Pancreas (tissue), 10 donors: ENCODE measurements around the gene PPME1. TPM values are rescaled to one million over a fixed set of nuclear protein-coding genes. Genes with fewer than 3 reads are reported as not detected.

Experiments
- ATAC-seq, 4 donors: fragments of 200-7000 bp; cut with Tn5 transposase; one replicate each; pipeline versions ENCODE4 v1.8.0 to v1.9.1; 2020; ENCODE audit warnings: mild to moderate bottlenecking in 4 of 4, moderate library complexity in 4 of 4
- DNase-seq, 6 donors: peaks; one replicate each; pipeline ENCODE4 v3.0.0-alpha.2; 2020
- FAIRE-seq: peaks from 2 replicates; lab custom pipeline; 2012; peaks lifted over from hg19 to GRCh38; lab: Jason Lieb, UNC
- H3K27ac ChIP-seq, 4 donors: fragments of 200-600 bp; sonication (generic); 1 replicate in 3 of 4; 2 replicates in 1 of 4; pipeline versions ENCODE4 v1.5.0 to v1.8.0; 2020
- H3K27me3 ChIP-seq, 4 donors: fragments of 200-600 bp; one replicate each; pipeline ENCODE4 v1.8.0; 2021
- H3K36me3 ChIP-seq, 3 donors: fragments of 200-600 bp; sonication (generic) in 1 of 3; one replicate each; pipeline versions ENCODE4 v1.5.0 to v1.8.0; 2020 to 2021
- H3K4me1 ChIP-seq, 3 donors: fragments of 200-600 bp; one replicate each; pipeline ENCODE4 v1.8.0; 2021
- H3K4me3 ChIP-seq, 4 donors: fragments of 200-600 bp; sonication (generic) in 2 of 4; one replicate each; pipeline versions ENCODE4 v1.5.0 to v1.8.0; 2020 to 2021
- H3K9me3 ChIP-seq, 4 donors: fragments of 200-600 bp; one replicate each; pipeline ENCODE4 v1.8.0; 2021
- WGBS, 2 donors: extraction: QIAGEN DNeasy Blood & Tissue Kit; methylation state at CpG; one replicate each; pipeline ENCODE4 v1.1.7; 2013; 5-methylcytosine and 5-hydroxymethylcytosine counted together
- intact Hi-C, 3 donors: fragments of 100-400 bp; cut with DNase I; formaldehyde crosslinking; loops; one replicate each; pipeline versions ENCODE4 v1.11.1 to v1.14.2; 2022
- polyA plus RNA-seq, 2 donors: library from polyadenylated mRNA; stranded (reverse); fragments of 200-250 nt; gene quantifications; one replicate each; pipeline ENCODE4 v1.2.3, GENCODE V29; 2013
- total RNA-seq, 6 donors: library from RNA; stranded (reverse); fragmentation: NEBNext Ultra II Directional in 4 of 6; extraction: Animal tissue kit (Norgen Biotek cat#: 25700) in 4 of 6; gene quantifications; one replicate each; pipeline versions ENCODE4 v1.2.1 to v1.2.4, GENCODE V29; 2021 to 2023
- TF ChIP-seq, protein P1 (sequence below), 4 donors: fragments of 200-600 bp; sonication (generic) in 3 of 4; IDR thresholded peaks; one replicate each; pipeline versions ENCODE4 v1.5.0 to v1.8.0; 2021; ENCODE audit warnings: antibody characterized with exemption in 4 of 4
- donor health status: healthy with polysubstance abuse.
- donor health status: DM: no; HTN: no; CAD: no; lungs with moderate emphysema.
- donor health status: DM: no; HTN: no; CAD: no.
- donor health status: control.
- donor health status: control.
- donor health status: Bipolar disorder and iron deficiency.
- donor health status: DM: yes; HTN: yes; CAD: no.
- donor health status: DM: no; HTN: no; CAD: no.
- donor health status: DM: no; HTN: no; CAD: no.
- donor health status: DM: yes; HTN: yes; CAD: no.

The PPME1 gene
- total and polyA plus RNA-seq, 8 donors = 9.6 to 20.6 (median 13.6) TPM

DNA sequence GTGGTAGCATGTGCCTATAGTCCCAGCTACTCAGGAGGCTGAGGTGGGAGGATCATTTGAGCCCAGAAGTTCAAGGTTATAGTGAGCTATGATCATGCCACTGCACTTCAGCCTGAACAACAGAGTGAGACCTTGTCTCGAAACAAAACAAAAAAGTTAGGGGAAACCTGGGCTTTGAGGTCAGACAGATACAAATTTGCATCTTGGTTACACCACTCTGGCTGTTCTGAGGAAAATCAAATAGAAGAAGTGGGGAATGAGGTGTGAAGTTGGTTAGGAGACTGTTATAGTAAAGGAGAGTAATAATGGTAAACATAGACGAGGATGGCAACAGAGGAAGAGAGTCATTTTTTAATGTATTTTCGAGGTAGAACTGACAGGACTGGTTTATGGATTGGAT is 62.6 kb downstream of the PPME1 start:
- 91% methylated on average over 3 of the region's 3 CpGs for WGBS, 2 donors
- no peak for DNase-seq
- TF ChIP-seq, protein P1, sequence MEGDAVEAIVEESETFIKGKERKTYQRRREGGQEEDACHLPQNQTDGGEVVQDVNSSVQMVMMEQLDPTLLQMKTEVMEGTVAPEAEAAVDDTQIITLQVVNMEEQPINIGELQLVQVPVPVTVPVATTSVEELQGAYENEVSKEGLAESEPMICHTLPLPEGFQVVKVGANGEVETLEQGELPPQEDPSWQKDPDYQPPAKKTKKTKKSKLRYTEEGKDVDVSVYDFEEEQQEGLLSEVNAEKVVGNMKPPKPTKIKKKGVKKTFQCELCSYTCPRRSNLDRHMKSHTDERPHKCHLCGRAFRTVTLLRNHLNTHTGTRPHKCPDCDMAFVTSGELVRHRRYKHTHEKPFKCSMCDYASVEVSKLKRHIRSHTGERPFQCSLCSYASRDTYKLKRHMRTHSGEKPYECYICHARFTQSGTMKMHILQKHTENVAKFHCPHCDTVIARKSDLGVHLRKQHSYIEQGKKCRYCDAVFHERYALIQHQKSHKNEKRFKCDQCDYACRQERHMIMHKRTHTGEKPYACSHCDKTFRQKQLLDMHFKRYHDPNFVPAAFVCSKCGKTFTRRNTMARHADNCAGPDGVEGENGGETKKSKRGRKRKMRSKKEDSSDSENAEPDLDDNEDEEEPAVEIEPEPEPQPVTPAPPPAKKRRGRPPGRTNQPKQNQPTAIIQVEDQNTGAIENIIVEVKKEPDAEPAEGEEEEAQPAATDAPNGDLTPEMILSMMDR (IDR thresholded peaks at IDR 0.05) = no peak
- H3K4me1 ChIP-seq = no peaks in the 10 kb centered on the region
- no peaks in the 10 kb centered on the region for H3K27me3 ChIP-seq
- H3K36me3 ChIP-seq = peaks cover 0 to 18% (median 0%) of the 10 kb centered on the region in 3 donors
- FAIRE-seq = no peak
- H3K4me3 ChIP-seq = no peak overlapping the region
- ATAC-seq = no peak
- H3K27ac ChIP-seq = no peak overlapping the region
- intact Hi-C loops = no loop called here
- H3K9me3 ChIP-seq = no peaks in the 10 kb centered on the region

DNA sequence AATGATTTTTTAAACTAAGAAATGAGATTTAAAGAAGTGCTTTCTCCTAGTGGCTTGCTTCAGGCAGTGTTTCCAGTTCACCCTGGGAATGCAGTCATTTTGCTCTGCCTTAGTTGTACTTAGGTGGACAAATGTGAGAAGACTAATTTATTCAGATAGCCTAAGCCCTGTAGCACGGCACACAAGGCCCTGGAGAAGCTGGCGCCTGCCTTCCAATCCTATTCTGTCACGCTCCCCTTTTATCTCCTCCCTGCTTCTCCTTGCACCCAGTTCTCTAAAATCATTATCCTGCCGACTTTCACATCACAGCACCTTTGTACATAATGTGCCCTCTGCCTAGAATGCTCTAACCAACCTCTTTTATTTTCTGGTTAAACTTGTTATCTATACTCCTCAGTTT is 64.0 kb downstream of the PPME1 start:
- WGBS, 2 donors = 80 to 91% methylated on average over 4 of the region's 4 CpGs
- Histone ChIP-seq H3K4me1 (no peaks in the 10 kb centered on the region), H3K27ac (no peak overlapping the region), H3K4me3 (no peak overlapping the region), H3K9me3 (no peaks in the 10 kb centered on the region), H3K27me3 (no peaks in the 10 kb centered on the region), H3K36me3 (peaks cover 0 to 18% (median 0%) of the 10 kb centered on the region in 3 donors)
- TF ChIP-seq, protein P1 (IDR thresholded peaks at IDR 0.05) = no peak
- ATAC-seq (no peak), DNase-seq (no peak), FAIRE-seq (no peak)
- intact Hi-C loops = no loop called here

DNA sequence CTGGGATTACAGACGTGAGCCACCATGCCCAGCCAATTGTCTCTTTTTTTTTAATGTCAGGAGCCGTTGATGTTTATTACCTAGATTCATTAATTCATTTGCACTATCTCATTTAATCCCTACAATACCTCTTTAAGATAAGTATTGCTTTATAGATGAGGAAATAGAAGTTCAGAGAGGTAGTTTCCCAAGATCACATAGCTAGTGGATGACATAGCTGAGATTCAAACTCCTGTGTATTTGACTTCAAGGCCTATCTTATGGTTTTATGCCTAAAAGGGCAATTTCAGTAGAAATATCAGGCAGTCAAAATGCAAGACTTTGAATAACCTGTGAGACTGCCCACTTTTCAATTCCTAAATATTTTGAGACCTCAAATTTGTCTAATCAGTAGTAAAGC is 66.5 kb downstream of the PPME1 start:
- H3K4me3 ChIP-seq = no peak overlapping the region
- TF ChIP-seq, protein P1 (IDR thresholded peaks at IDR 0.05) = no peak
- H3K4me1 ChIP-seq = no peaks in the 10 kb centered on the region
- ATAC-seq = no peak
- no peak overlapping the region for H3K27ac ChIP-seq
- FAIRE-seq = no peak
- no peak for DNase-seq
- 81 to 84% methylated on average over 2 of the region's 2 CpGs for WGBS, 2 donors
- intact Hi-C loops = no loop called here
- H3K27me3 ChIP-seq = no peaks in the 10 kb centered on the region
- no peaks in the 10 kb centered on the region for H3K9me3 ChIP-seq
- peaks cover 0 to 9% (median 0%) of the 10 kb centered on the region in 3 donors for H3K36me3 ChIP-seq

DNA sequence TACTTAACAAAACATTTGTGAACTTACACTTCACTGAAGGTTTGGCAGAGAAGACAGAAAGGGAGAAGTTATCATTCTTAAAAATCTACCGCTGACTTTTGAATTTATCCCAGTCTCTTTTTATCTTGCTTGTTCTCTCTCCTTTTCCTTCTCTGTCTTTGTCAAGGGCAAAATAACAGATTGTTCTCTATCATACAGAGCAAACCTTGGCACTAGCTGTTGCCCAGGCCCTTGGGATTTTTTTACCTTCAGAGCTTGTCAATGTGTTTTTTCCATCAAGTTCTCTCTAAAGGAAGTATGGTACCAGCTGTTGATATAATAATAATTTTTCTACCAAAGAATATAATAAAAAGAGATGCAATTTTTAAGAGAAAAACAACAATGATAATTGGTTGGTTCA is 67.2 kb downstream of the PPME1 start:
- Histone ChIP-seq H3K27ac (no peak overlapping the region), H3K36me3 (peaks cover 0 to 9% (median 0%) of the 10 kb centered on the region in 3 donors), H3K27me3 (no peaks in the 10 kb centered on the region), H3K4me3 (no peak overlapping the region), H3K4me1 (no peaks in the 10 kb centered on the region), H3K9me3 (no peaks in the 10 kb centered on the region)
- DNase-seq = no peak
- no peak for FAIRE-seq
- intact Hi-C loops = no loop called here
- TF ChIP-seq, protein P1 (IDR thresholded peaks at IDR 0.05) = no peak
- 43 to 49% methylated on average over 1 of the region's 1 CpG for WGBS, 2 donors
- no peak for ATAC-seq

DNA sequence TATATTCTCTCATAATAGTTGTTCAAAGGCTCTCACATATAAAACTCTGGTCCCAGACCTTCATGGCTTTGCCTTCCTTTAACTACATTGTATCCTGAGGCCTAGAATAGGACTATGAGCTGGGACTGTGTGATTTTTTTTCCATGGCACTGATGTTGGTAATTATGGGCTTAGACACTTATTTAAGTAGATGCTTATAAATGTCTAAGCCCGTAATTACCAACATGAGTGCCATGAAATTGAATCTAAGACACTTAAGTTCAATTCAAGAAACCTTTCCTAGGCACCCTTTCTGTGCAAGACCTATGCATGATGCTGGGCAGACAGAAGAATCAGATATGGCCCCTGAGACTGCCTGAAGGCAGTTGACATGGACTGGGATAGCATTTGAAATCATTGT is 77.4 kb downstream of the PPME1 start:
- Histone ChIP-seq H3K4me3 (no peak overlapping the region), H3K4me1 (no peaks in the 10 kb centered on the region), H3K27ac (no peak overlapping the region), H3K36me3 (peaks cover 0 to 34% (median 11%) of the 10 kb centered on the region in 3 donors), H3K9me3 (no peaks in the 10 kb centered on the region), H3K27me3 (no peaks in the 10 kb centered on the region)
- WGBS, 2 donors = 94 to 96% methylated on average over 1 of the region's 1 CpG
- no peak for ATAC-seq
- FAIRE-seq = no peak
- intact Hi-C loops = no loop called here
- DNase-seq = no peak
- TF ChIP-seq, protein P1 (IDR thresholded peaks at IDR 0.05) = no peak
